ENCODE results near the gene GIT1.
"Not testable (repeated sequence)": the region's sequence is repeated elsewhere in the genome, so short reads cannot be mapped to it uniquely, and the experiment has no call there.

Gene GIT1

GRCh38 chr17:29567554-29568330, 21.7 kb downstream of the GIT1 start:
- DNase-seq (ENCODE audit: low spot score): peak; percentile 63

GRCh38 chr17:29567304-29567553, 22.2 kb downstream of the GIT1 start:
- no peak for DNase-seq (ENCODE audit: low spot score)

- DNase-seq (ENCODE audit: low spot score): peak; percentile 87
Measured at GRCh38 chr17:29566473-29567303, 22.8 kb downstream of the GIT1 start, which contains the start of gene ABHD15. TSS of gene ABHD15 (minus strand) at chr17:29567037. CDS start at chr17:29566966, 71 bp downstream.

- DNase-seq (ENCODE audit: low spot score): no peak
Measured at GRCh38 chr17:29565643-29566472, 23.6 kb downstream of the GIT1 start.

GRCh38 chr17:29563816-29564215, 25.6 kb downstream of the GIT1 start:
- DNase-seq (ENCODE audit: low spot score): no peak

GRCh38 chr17:29562615-29563014, 26.8 kb downstream of the GIT1 start:
- no peak for DNase-seq (ENCODE audit: low spot score)

GRCh38 chr17:29561554-29562517, 27.6 kb downstream of the GIT1 start:
- no peak for DNase-seq (ENCODE audit: low spot score)

- no peak for DNase-seq (ENCODE audit: low spot score)
Measured at GRCh38 chr17:29560316-29560715, 29.1 kb downstream of the GIT1 start.

- DNase-seq (ENCODE audit: low spot score): no peak
Measured at GRCh38 chr17:29559640-29560039, 29.8 kb downstream of the GIT1 start.

- DNase-seq (ENCODE audit: low spot score): not testable (repeated sequence)
Measured at GRCh38 chr17:29558139-29558538, 31.3 kb downstream of the GIT1 start.

GRCh38 chr17:29557739-29558116, 31.7 kb downstream of the GIT1 start:
- no peak for DNase-seq (ENCODE audit: low spot score)

GRCh38 chr17:29557085-29557738, 32.2 kb downstream of the GIT1 start:
- DNase-seq (ENCODE audit: low spot score): peak; percentile 26

GRCh38 chr17:29555840-29556239, 33.6 kb downstream of the GIT1 start:
- DNase-seq (ENCODE audit: low spot score): no peak

GRCh38 chr17:29549177-29549923, 40.1 kb downstream of the GIT1 start:
- peak; percentile 13 for DNase-seq (ENCODE audit: low spot score)

GRCh38 chr17:29546830-29547229, 42.6 kb downstream of the GIT1 start:
- no peak for DNase-seq (ENCODE audit: low spot score)

GRCh38 chr17:29546085-29546484, 43.4 kb downstream of the GIT1 start:
- no peak for DNase-seq (ENCODE audit: low spot score)

GRCh38 chr17:29544066-29544465, 45.4 kb downstream of the GIT1 start:
- no peak for DNase-seq (ENCODE audit: low spot score)

- DNase-seq (ENCODE audit: low spot score): no peak
Measured at GRCh38 chr17:29533976-29534375, 55.5 kb downstream of the GIT1 start.

- DNase-seq (ENCODE audit: low spot score): no peak
Measured at GRCh38 chr17:29526322-29526721, 63.1 kb downstream of the GIT1 start.

- DNase-seq (ENCODE audit: low spot score): no peak
Measured at GRCh38 chr17:29524692-29525091, 64.8 kb downstream of the GIT1 start.

All from AG08395 (cell line).